Testis (tissue), 2 donors: ENCODE data around the gene ANGPT4.

Source experiments
- POLR2A ChIP-seq: fragments of 450-650 bp; IDR thresholded peaks from one replicate; pipeline ENCODE4 v1.6.1; 2017; ENCODE audit warnings: antibody characterized with exemption, mild to moderate bottlenecking, moderate library complexity
- TF ChIP-seq, protein P1 (sequence below), 3 experiments: fragments of 450-650 bp in 2 of 3; fragments of 200-600 bp in 1 of 3; sonication (generic) in 1 of 3; IDR thresholded peaks; one replicate each; pipeline ENCODE4 v1.5.1; 2016 to 2019; ENCODE audit warnings: antibody characterized with exemption in 3 of 3, mild to moderate bottlenecking in 2 of 3, moderate library complexity in 1 of 3

DNA sequence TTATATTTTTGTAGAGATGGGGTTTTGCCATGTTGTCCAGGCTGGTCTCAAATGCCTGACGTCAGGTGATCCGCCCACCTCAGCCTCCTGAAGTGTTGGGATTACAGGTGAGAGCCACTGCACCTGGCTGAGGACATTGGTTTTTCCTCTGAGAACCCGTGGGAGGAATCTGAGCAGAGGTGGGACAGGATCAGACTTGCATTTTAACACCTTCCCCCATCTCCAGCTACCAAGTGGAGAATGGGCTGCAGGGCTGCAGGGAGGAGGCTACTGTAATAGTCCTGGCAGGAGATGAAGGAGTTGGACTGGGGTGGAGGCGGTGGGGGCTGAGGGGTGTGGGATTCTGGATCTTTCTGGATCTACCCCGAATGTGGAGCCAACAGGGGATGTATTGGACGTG lies 58.1 kb downstream of the ANGPT4 start:
- no peak for TF ChIP-seq POLR2A
- TF ChIP-seq, protein P1, sequence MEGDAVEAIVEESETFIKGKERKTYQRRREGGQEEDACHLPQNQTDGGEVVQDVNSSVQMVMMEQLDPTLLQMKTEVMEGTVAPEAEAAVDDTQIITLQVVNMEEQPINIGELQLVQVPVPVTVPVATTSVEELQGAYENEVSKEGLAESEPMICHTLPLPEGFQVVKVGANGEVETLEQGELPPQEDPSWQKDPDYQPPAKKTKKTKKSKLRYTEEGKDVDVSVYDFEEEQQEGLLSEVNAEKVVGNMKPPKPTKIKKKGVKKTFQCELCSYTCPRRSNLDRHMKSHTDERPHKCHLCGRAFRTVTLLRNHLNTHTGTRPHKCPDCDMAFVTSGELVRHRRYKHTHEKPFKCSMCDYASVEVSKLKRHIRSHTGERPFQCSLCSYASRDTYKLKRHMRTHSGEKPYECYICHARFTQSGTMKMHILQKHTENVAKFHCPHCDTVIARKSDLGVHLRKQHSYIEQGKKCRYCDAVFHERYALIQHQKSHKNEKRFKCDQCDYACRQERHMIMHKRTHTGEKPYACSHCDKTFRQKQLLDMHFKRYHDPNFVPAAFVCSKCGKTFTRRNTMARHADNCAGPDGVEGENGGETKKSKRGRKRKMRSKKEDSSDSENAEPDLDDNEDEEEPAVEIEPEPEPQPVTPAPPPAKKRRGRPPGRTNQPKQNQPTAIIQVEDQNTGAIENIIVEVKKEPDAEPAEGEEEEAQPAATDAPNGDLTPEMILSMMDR (IDR thresholded peaks at IDR 0.05), result no peak
